IMR-90 (cell line): ENCODE data around the gene SLC2A3. TPM values are rescaled to one million over a fixed set of nuclear protein-coding genes. Genes with fewer than 3 reads are reported as not detected.

Source experiments
- ATAC-seq: fragments of 200-7000 bp; cut with Tn5 transposase; 2 replicates; pipeline ENCODE4 v1.9.1; 2020; ENCODE audit warnings: low read depth, mild to moderate bottlenecking, moderate library complexity
- BruUV-seq: library from RNA; stranded (reverse); fragments of 400-500 nt; replicated peaks from 2 replicates; lab custom pipeline; 2021; lab: Mats Ljungman, UMichigan
- CTCF ChIA-PET: fragments of 300-600 bp; formaldehyde crosslinking; extraction: SDS; loops from one replicate; lab custom pipeline; 2021; ENCODE audit warnings: antibody characterized with exemption; lab: Yijun Ruan, JAX
- POLR2A ChIA-PET: fragments of 300-600 bp; sonication (Branson Sonifier 250); formaldehyde crosslinking; loops from one replicate; lab custom pipeline; 2022; ENCODE audit warnings: antibody characterized with exemption; ENCODE audit not compliant: unreplicated experiment; lab: Charles Lee
- DNase-seq: peaks from one replicate; pipeline ENCODE4 v3.0.0; 2013
- H2AFZ ChIP-seq: replicated peaks from 2 replicates; pipeline ENCODE3; 2013; ENCODE audit warnings: low read length, mild to moderate bottlenecking; ENCODE audit not compliant: poor library complexity
- H2AK5ac ChIP-seq: 2 replicates; pipeline ENCODE4 v1.6.1; 2013; ENCODE audit warnings: low read depth, low read length, inconsistent platforms
- H2AK9ac ChIP-seq: replicated peaks from 2 replicates; pipeline ENCODE3; 2013; ENCODE audit warnings: mild to moderate bottlenecking, low read depth, low read length, moderate library complexity; ENCODE audit not compliant: poor library complexity
- H2BK120ac ChIP-seq: 2 replicates; pipeline ENCODE4 v1.6.1; 2013; ENCODE audit warnings: low read depth, low read length, inconsistent platforms
- H2BK15ac ChIP-seq: 3 replicates; pipeline ENCODE4 v1.6.1; 2013; ENCODE audit warnings: low read depth, low read length, inconsistent platforms
- H2BK20ac ChIP-seq: 2 replicates; pipeline ENCODE4 v1.6.1; 2013; ENCODE audit warnings: low read depth, mild to moderate bottlenecking, inconsistent platforms, low read length, moderate library complexity
- H2BK5ac ChIP-seq: 2 replicates; pipeline ENCODE4 v1.6.1; 2013; ENCODE audit warnings: mild to moderate bottlenecking, low read depth, low read length, inconsistent platforms; ENCODE audit not compliant: poor library complexity, severe bottlenecking
- H3K14ac ChIP-seq: replicated peaks from 2 replicates; pipeline ENCODE4 v1.6.1; 2013; ENCODE audit warnings: low read depth, low read length, inconsistent platforms
- H3K18ac ChIP-seq: 2 replicates; pipeline ENCODE4 v1.6.1; 2013; ENCODE audit warnings: low read depth, low read length, control low read depth
- H3K23ac ChIP-seq: 2 replicates; pipeline ENCODE4 v1.6.1; 2013; ENCODE audit warnings: low read depth, low read length, inconsistent platforms
- H3K27ac ChIP-seq: 2 replicates; pipeline ENCODE4 v1.5.1; 2013; ENCODE audit warnings: mild to moderate bottlenecking, control low read depth, low read length; ENCODE audit not compliant: insufficient read depth
- H3K27me3 ChIP-seq: 2 replicates; pipeline ENCODE4 v1.6.1; 2013; ENCODE audit warnings: low read length; ENCODE audit not compliant: control insufficient read depth, insufficient read depth
- H3K36me3 ChIP-seq: 2 replicates; pipeline ENCODE4 v1.6.1; 2013; ENCODE audit warnings: low read length, mixed read lengths; ENCODE audit not compliant: control insufficient read depth, insufficient read depth
- H3K4ac ChIP-seq: 2 replicates; pipeline ENCODE4 v1.6.1; 2013; ENCODE audit warnings: low read depth, low read length, inconsistent platforms
- H3K4me1 ChIP-seq: 2 replicates; pipeline ENCODE4 v1.6.1; 2013; ENCODE audit warnings: low read length, mixed read lengths; ENCODE audit not compliant: control insufficient read depth, insufficient read depth
- H3K4me2 ChIP-seq: 2 replicates; pipeline ENCODE4 v1.6.1; 2013; ENCODE audit warnings: low read depth, mild to moderate bottlenecking, control low read depth, low read length, moderate library complexity
- H3K4me3 ChIP-seq: 2 replicates; pipeline ENCODE4 v1.5.1; 2013; ENCODE audit warnings: low read depth, mild to moderate bottlenecking, control low read depth, low read length, moderate library complexity; ENCODE audit not compliant: insufficient read depth
- H3K56ac ChIP-seq: 2 replicates; pipeline ENCODE4 v1.6.1; 2013; ENCODE audit warnings: low read length, inconsistent platforms; ENCODE audit not compliant: insufficient read depth; ENCODE audit errors: extremely low read depth
- H3K79me1 ChIP-seq, 2 experiments: 2 replicates each; pipeline ENCODE4 v1.6.1; 2013; ENCODE audit warnings: low read length in 2 of 2, inconsistent platforms in 1 of 2, low read depth in 1 of 2
- H3K9ac ChIP-seq: 2 replicates; pipeline ENCODE4 v1.6.1; 2013; ENCODE audit warnings: low read depth, low read length, control low read depth
- H3K9me1 ChIP-seq: 2 replicates; pipeline ENCODE4 v1.6.1; 2013; ENCODE audit warnings: low read length, inconsistent platforms; ENCODE audit not compliant: insufficient read depth
- H3K9me3 ChIP-seq: 2 replicates; pipeline ENCODE4 v1.6.1; 2013; ENCODE audit warnings: low read length; ENCODE audit not compliant: control insufficient read depth, insufficient read depth
- H4K20me1 ChIP-seq: 2 replicates; pipeline ENCODE4 v1.6.1; 2013; ENCODE audit warnings: low read length, inconsistent platforms; ENCODE audit not compliant: insufficient read depth
- H4K5ac ChIP-seq: 2 replicates; pipeline ENCODE4 v1.6.1; 2013; ENCODE audit warnings: mild to moderate bottlenecking, low read depth, low read length, control low read depth
- H4K8ac ChIP-seq, 2 experiments: 2 replicates each; pipeline ENCODE4 v1.6.1; 2013; ENCODE audit warnings: low read depth in 2 of 2, low read length in 2 of 2, control low read depth in 1 of 2, inconsistent platforms in 1 of 2
- H4K91ac ChIP-seq: 2 replicates; pipeline ENCODE4 v1.6.1; 2013; ENCODE audit warnings: low read depth, low read length, inconsistent platforms; ENCODE audit not compliant: insufficient read depth
- BHLHE40 ChIP-seq: fragments of 150-350 bp; IDR thresholded peaks from 2 replicates; pipeline ENCODE4 v1.6.1; 2016; ENCODE audit warnings: mild to moderate bottlenecking, low read depth, low read length
- CEBPB ChIP-seq: IDR thresholded peaks from 2 replicates; pipeline ENCODE4 v1.6.1; 2012; ENCODE audit warnings: low read depth, low read length, improper control_type of control experiment
- CHD1 ChIP-seq: IDR thresholded peaks from 2 replicates; pipeline ENCODE4 v1.6.1; 2012; ENCODE audit warnings: low read depth, low read length, improper control_type of control experiment
- ELK1 ChIP-seq: fragments of 150-350 bp; IDR thresholded peaks from 2 replicates; pipeline ENCODE4 v1.6.1; 2016; ENCODE audit warnings: low read depth, mild to moderate bottlenecking, low read length, moderate library complexity, borderline replicate concordance
- FOS ChIP-seq: fragments of 150-350 bp; IDR thresholded peaks from 2 replicates; pipeline ENCODE4 v1.6.1; 2016; ENCODE audit warnings: low read depth, low read length
- MAFK ChIP-seq: IDR thresholded peaks from 2 replicates; pipeline ENCODE4 v1.6.1; 2012; ENCODE audit warnings: low read depth, low read length, improper control_type of control experiment
- MAZ ChIP-seq: IDR thresholded peaks from 2 replicates; pipeline ENCODE4 v1.6.1; 2012; ENCODE audit warnings: low read depth, mild to moderate bottlenecking, low read length, improper control_type of control experiment, moderate library complexity, borderline replicate concordance
- MXI1 ChIP-seq: IDR thresholded peaks from 2 replicates; pipeline ENCODE4 v1.6.1; 2012; ENCODE audit warnings: low read depth, mild to moderate bottlenecking, low read length, moderate library complexity, borderline replicate concordance
- NFE2L2 ChIP-seq: fragments of 150-350 bp; IDR thresholded peaks from 2 replicates; pipeline ENCODE4 v1.6.1; 2016; ENCODE audit warnings: low read depth, mild to moderate bottlenecking, low read length
- POLR2A ChIP-seq: IDR thresholded peaks from 2 replicates; pipeline ENCODE4 v1.6.1; 2012; ENCODE audit warnings: mild to moderate bottlenecking, low read depth, low read length
- RAD21 ChIP-seq: IDR thresholded peaks from 2 replicates; pipeline ENCODE4 v1.6.1; 2012; ENCODE audit warnings: low read length, improper control_type of control experiment
- RCOR1 ChIP-seq: IDR thresholded peaks from 2 replicates; pipeline ENCODE4 v1.6.1; 2012; ENCODE audit warnings: mild to moderate bottlenecking, low read length, improper control_type of control experiment; ENCODE audit not compliant: insufficient replicate concordance
- RFX5 ChIP-seq: IDR thresholded peaks from 2 replicates; pipeline ENCODE4 v1.8.0; 2012; ENCODE audit warnings: low read depth, mild to moderate bottlenecking, low read length, moderate library complexity
- SMC3 ChIP-seq: fragments of 150-350 bp; IDR thresholded peaks from 2 replicates; pipeline ENCODE4 v1.6.1; 2016; ENCODE audit warnings: low read depth, mild to moderate bottlenecking, antibody characterized with exemption, low read length, moderate library complexity
- WGBS, 2 experiments: methylation state at CpG; one replicate each; pipeline versions ENCODE4 v1.1.5 to v1.1.7; 2013; ENCODE audit warnings: missing lambda C conversion rate in 2 of 2; ENCODE audit not compliant: insufficient read length in 1 of 2; ENCODE audit errors: extremely low coverage in 2 of 2; 5-methylcytosine and 5-hydroxymethylcytosine counted together
- dilution Hi-C: fragments of 300-500 bp; cut with HindIII; formaldehyde crosslinking; loops from one replicate; pipeline ENCODE4 v1.14.3; 2018; ENCODE audit warnings: low sequenced_read_pairs; ENCODE audit not compliant: unreplicated experiment
- in situ Hi-C: fragments of 300-500 bp; cut with MboI; formaldehyde crosslinking; loops from 3 replicates; pipeline ENCODE4 v1.14.3; 2019; ENCODE audit warnings: low sequenced_read_pairs, inconsistent platforms, mixed read lengths
- intact Hi-C: fragments of 100-400 bp; cut with micrococcal nuclease; formaldehyde crosslinking; loops from 2 replicates; pipeline ENCODE4 v1.10.0; 2022
- polyA plus RNA-seq, 3 experiments: library from polyadenylated mRNA; depleted of rRNA; stranded (reverse); fragments of >200 nt; gene quantifications; 2 replicates each; pipeline ENCODE4 v1.2.3, GENCODE V29; 2012; ENCODE audit warnings: low replicate concordance in 1 of 3
- total RNA-seq: library from RNA; depleted of rRNA; stranded (reverse); fragments of >200 nt; gene quantifications from 2 replicates; pipeline ENCODE4 v1.2.3, GENCODE V29; 2012
- TF ChIP-seq, protein P1 (sequence below): conservative IDR thresholded peaks from 2 replicates; pipeline ENCODE4 v1.5.1; 2012; ENCODE audit warnings: mild to moderate bottlenecking, low read depth, low read length, improper control_type of control experiment
- TF ChIP-seq, protein P2 (sequence below): fragments of 150-350 bp; IDR thresholded peaks from 2 replicates; pipeline ENCODE4 v1.6.1; 2017; ENCODE audit warnings: mild to moderate bottlenecking, antibody characterized with exemption, low read length, low read depth

SLC2A3 gene
- total and polyA plus RNA-seq, 2 of the 4 experiments (the other 2 are of a cell fraction), result 46.1 to 54.8 TPM

DNA sequence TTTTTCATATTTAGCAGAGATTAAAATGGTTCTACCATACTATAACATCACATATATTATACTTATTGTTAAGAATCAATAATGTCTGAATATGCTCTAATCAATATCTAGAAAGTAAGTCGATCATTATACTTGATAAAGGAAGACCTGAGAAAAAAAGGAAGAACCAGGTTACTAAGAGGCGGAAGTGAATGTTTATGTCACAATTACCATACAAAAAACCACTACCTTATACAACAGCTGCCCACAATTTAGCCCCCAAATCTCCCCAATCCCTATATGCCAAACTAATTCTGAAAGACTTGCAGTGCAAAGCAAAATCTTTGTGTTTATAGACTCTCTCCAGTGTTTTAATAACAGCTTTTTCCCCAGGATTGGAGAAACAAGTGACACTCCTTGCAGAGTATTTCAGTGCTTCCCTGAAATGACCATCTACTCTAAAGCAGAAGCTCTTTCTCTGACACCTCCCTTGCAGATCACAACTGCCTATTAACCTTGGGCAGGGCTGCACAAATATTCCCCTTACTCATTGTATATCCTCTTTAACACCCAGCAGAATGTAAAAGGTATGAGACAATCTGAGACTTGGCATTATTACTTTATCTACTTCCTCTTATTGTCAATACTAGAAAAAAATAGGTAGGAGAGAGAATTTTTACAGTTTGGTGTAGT is 12.7 kb upstream of the SLC2A3 start:
- Histone ChIP-seq H4K91ac (no peak overlapping the region), H2BK15ac (no peak overlapping the region), H3K14ac (no peak overlapping the region), H2BK5ac (no peak overlapping the region), H3K9me3 (no peaks in the 10 kb centered on the region), H3K79me1 (no peaks in the 10 kb centered on the region), H2AK5ac (no peak overlapping the region), H2AK9ac (no peak overlapping the region), H3K27ac (no peak overlapping the region), H3K4me1 (no peaks in the 10 kb centered on the region), H3K4me2 (no peak overlapping the region), H3K4me3 (no peak overlapping the region), H3K23ac (no peak overlapping the region), H3K36me3 (no peaks in the 10 kb centered on the region), H3K27me3 (no peaks in the 10 kb centered on the region), H2AFZ (no peak overlapping the region), H4K20me1 (no peaks in the 10 kb centered on the region), H3K9me1 (no peaks in the 10 kb centered on the region), H3K56ac (no peak overlapping the region), H3K18ac (no peak overlapping the region), H3K4ac (no peak overlapping the region), H4K8ac (no peak overlapping the region), H2BK20ac (no peak overlapping the region), H2BK120ac (no peak overlapping the region), H3K9ac (no peak overlapping the region), H4K5ac (no peak overlapping the region)
- no peak for DNase-seq
- dilution Hi-C loops (no loop called here), intact Hi-C loops (loop anchor here (1.0 kb wide), 1 partner anchor 10 kb away; no protein-coding TSS in a partner anchor), in situ Hi-C loops (no loop called here)
- no CpG with 5 or more reads among the region's 2 CpGs for WGBS, 2 experiments
- ChIA-PET POLR2A (interaction anchor here (0.6 kb wide), 1 partner anchor 11 kb away, joined by 7 read pairs; no protein-coding TSS in a partner anchor), CTCF (interaction anchor here (0.6 kb wide), 1 partner anchor 12 kb away, joined by 5 read pairs; the partner anchor contains the start of gene SLC2A3)
- TF ChIP-seq POLR2A (no peak), CEBPB (no peak), RAD21 (no peak), FOS (no peak), MAZ (no peak), NFE2L2 (no peak), RCOR1 (no peak), MXI1 (no peak), MAFK (no peak), ELK1 (no peak), SMC3 (no peak), CHD1 (no peak), BHLHE40 (no peak), RFX5 (no peak)
- TF ChIP-seq, protein P1, sequence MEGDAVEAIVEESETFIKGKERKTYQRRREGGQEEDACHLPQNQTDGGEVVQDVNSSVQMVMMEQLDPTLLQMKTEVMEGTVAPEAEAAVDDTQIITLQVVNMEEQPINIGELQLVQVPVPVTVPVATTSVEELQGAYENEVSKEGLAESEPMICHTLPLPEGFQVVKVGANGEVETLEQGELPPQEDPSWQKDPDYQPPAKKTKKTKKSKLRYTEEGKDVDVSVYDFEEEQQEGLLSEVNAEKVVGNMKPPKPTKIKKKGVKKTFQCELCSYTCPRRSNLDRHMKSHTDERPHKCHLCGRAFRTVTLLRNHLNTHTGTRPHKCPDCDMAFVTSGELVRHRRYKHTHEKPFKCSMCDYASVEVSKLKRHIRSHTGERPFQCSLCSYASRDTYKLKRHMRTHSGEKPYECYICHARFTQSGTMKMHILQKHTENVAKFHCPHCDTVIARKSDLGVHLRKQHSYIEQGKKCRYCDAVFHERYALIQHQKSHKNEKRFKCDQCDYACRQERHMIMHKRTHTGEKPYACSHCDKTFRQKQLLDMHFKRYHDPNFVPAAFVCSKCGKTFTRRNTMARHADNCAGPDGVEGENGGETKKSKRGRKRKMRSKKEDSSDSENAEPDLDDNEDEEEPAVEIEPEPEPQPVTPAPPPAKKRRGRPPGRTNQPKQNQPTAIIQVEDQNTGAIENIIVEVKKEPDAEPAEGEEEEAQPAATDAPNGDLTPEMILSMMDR, result no peak
- TF ChIP-seq, protein P2, sequence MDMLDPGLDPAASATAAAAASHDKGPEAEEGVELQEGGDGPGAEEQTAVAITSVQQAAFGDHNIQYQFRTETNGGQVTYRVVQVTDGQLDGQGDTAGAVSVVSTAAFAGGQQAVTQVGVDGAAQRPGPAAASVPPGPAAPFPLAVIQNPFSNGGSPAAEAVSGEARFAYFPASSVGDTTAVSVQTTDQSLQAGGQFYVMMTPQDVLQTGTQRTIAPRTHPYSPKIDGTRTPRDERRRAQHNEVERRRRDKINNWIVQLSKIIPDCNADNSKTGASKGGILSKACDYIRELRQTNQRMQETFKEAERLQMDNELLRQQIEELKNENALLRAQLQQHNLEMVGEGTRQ, result no peak
- ATAC-seq, result no peak
- no TSS peak for BruUV-seq
